Measurements from ENCODE around the gene HMOX1.

The HMOX1 gene

DNA sequence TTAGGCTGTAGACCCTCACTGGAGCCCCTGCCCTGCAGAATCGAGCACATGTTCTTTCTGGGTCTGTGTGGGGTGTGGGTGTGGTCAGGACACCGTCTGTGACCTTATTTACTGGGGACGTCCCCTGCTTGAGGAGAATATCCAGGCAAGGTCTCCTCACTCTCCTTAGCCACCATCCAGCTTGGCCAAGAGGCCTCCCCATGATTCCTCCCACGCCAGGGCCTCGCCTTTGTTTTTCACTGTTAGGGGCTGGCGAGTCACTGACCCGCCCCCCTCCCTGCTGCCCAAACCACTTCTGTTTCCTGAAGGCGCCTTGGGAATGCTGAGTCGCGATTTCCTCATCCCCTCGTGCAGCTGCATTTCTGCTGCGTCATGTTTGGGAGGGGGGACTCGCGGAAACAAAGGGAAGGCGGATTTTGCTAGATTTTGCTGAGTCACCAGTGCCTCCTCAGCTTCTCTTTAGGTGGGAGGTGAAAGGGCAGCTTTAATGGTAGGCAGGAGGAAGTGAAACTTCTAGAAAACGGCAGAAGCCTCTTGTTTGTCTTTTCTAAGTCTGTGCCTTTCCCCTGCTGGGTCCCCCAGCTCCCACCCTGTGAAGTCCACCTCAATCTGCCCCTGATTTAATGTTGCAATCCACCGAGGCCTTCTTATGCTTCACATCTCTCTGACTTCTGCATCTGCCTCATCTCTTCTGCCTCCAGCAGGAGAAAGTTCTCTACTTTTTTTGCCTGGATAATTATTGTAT is 4.0 kb upstream of the HMOX1 start:
- H3K4me3 ChIP-seq (ENCODE audit: low read depth, low read length), result no peak overlapping the region
- peak; percentile 99 for DNase-seq (ENCODE audit: low read depth)
- no peak for TF ChIP-seq POLR2A (IDR thresholded peaks at IDR 0.05; ENCODE audit: extremely low read depth, insufficient read length)
- TF ChIP-seq, protein P1, sequence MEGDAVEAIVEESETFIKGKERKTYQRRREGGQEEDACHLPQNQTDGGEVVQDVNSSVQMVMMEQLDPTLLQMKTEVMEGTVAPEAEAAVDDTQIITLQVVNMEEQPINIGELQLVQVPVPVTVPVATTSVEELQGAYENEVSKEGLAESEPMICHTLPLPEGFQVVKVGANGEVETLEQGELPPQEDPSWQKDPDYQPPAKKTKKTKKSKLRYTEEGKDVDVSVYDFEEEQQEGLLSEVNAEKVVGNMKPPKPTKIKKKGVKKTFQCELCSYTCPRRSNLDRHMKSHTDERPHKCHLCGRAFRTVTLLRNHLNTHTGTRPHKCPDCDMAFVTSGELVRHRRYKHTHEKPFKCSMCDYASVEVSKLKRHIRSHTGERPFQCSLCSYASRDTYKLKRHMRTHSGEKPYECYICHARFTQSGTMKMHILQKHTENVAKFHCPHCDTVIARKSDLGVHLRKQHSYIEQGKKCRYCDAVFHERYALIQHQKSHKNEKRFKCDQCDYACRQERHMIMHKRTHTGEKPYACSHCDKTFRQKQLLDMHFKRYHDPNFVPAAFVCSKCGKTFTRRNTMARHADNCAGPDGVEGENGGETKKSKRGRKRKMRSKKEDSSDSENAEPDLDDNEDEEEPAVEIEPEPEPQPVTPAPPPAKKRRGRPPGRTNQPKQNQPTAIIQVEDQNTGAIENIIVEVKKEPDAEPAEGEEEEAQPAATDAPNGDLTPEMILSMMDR (IDR thresholded peaks at IDR 0.05; ENCODE audit: low read depth, low read length), result no peak
- TF ChIP-seq MAX (IDR thresholded peaks at IDR 0.05; ENCODE audit: low read depth, low read length), result peak; percentile 18
- TF ChIP-seq MYC (IDR thresholded peaks at IDR 0.05; ENCODE audit: low read depth, low read length), result peak; percentile 82

DNA sequence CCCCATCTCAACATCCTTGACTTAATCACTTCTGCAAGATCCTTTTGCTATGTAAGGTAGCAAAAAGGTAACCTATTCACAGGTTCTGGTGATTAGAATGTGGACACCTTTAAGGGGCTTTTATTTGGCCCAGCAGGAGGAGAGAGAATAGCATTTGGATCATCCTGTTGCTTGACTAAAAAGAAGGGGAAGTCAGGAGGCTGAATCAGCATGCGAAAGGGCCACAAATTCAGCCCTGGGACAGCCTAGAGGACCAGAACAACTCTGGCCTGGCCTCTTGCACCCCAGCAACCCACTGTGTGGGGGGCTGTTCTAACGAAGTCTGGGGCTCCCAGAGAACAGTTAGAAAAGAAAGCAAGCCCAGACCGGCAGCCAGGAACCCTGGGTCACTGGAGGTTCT is 3.2 kb upstream of the HMOX1 start:
- TF ChIP-seq POLR2A (IDR thresholded peaks at IDR 0.05; ENCODE audit: extremely low read depth, insufficient read length) (no peak), MYC (IDR thresholded peaks at IDR 0.05; ENCODE audit: low read depth, low read length) (no peak), MAX (IDR thresholded peaks at IDR 0.05; ENCODE audit: low read depth, low read length) (no peak)
- TF ChIP-seq, protein P1 (IDR thresholded peaks at IDR 0.05; ENCODE audit: low read depth, low read length), result no peak
- no peak overlapping the region for H3K4me3 ChIP-seq (ENCODE audit: low read depth, low read length)
- peak; percentile 50 for DNase-seq (ENCODE audit: low read depth)

GRCh38 chr22:35378621-35379020 is 2.3 kb upstream of the HMOX1 start:
- H3K4me3 ChIP-seq (ENCODE audit: low read depth, low read length), result no peak overlapping the region
- DNase-seq (ENCODE audit: low read depth), result no peak
- no peak for TF ChIP-seq POLR2A (IDR thresholded peaks at IDR 0.05; ENCODE audit: extremely low read depth, insufficient read length)
- no peak for TF ChIP-seq MYC (IDR thresholded peaks at IDR 0.05; ENCODE audit: low read depth, low read length)
- TF ChIP-seq, protein P1 (IDR thresholded peaks at IDR 0.05; ENCODE audit: low read depth, low read length), result no peak
- TF ChIP-seq MAX (IDR thresholded peaks at IDR 0.05; ENCODE audit: low read depth, low read length), result no peak

GRCh38 chr22:35379146-35379993 is 1.5 kb upstream of the HMOX1 start:
- no peak for DNase-seq (ENCODE audit: low read depth)
- TF ChIP-seq MYC (IDR thresholded peaks at IDR 0.05; ENCODE audit: low read depth, low read length) (no peak), POLR2A (IDR thresholded peaks at IDR 0.05; ENCODE audit: extremely low read depth, insufficient read length) (no peak), MAX (IDR thresholded peaks at IDR 0.05; ENCODE audit: low read depth, low read length) (no peak)
- TF ChIP-seq, protein P1 (IDR thresholded peaks at IDR 0.05; ENCODE audit: low read depth, low read length), result no peak
- H3K4me3 ChIP-seq (ENCODE audit: low read depth, low read length), result no peak overlapping the region

GRCh38 chr22:35380013-35380412 is 883 bp upstream of the HMOX1 start:
- no peak overlapping the region for H3K4me3 ChIP-seq (ENCODE audit: low read depth, low read length)
- no peak for TF ChIP-seq MAX (IDR thresholded peaks at IDR 0.05; ENCODE audit: low read depth, low read length)
- TF ChIP-seq MYC (IDR thresholded peaks at IDR 0.05; ENCODE audit: low read depth, low read length), result no peak
- TF ChIP-seq POLR2A (IDR thresholded peaks at IDR 0.05; ENCODE audit: extremely low read depth, insufficient read length), result no peak
- TF ChIP-seq, protein P1 (IDR thresholded peaks at IDR 0.05; ENCODE audit: low read depth, low read length), result no peak
- DNase-seq (ENCODE audit: low read depth), result no peak

Data from NB4 (cell line).